ENCODE data around the gene MX1. TPM values are rescaled to one million over a fixed set of nuclear protein-coding genes. Genes with fewer than 3 reads are reported as not detected.

Gene MX1
- total and polyA plus RNA-seq, 8 donors, result 4.9 to 21.4 (median 11.2) TPM

DNA sequence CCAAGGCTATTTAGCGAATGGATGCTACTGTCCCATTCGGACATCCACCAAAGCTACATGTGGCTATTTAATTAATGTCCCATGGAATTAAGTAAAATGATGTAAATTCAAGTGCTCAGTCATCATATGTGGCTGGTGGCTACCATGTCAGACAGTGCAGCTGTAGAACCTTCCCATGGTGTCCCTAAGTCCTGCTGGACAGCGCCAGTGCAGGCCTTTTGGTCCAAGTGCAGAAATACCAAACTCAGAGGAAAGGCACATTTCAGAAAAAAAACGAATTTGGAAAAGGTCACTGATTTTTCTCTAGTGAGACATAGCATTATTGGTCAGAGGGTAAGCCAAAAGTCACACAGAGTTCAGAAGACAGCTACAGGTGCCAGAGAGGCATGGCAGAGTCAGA is 64.3 kb downstream of the MX1 start:
- FAIRE-seq (no peak), ATAC-seq (no peak), DNase-seq (no peak)
- H3K27me3 ChIP-seq, result no peaks in the 10 kb centered on the region
- H3K27ac ChIP-seq, result peak overlapping the region; percentile 23 to 49 (median 37)
- 69 to 79% methylated on average over 4 of the region's 4 CpGs for WGBS, 2 donors
- TF ChIP-seq, protein P1, sequence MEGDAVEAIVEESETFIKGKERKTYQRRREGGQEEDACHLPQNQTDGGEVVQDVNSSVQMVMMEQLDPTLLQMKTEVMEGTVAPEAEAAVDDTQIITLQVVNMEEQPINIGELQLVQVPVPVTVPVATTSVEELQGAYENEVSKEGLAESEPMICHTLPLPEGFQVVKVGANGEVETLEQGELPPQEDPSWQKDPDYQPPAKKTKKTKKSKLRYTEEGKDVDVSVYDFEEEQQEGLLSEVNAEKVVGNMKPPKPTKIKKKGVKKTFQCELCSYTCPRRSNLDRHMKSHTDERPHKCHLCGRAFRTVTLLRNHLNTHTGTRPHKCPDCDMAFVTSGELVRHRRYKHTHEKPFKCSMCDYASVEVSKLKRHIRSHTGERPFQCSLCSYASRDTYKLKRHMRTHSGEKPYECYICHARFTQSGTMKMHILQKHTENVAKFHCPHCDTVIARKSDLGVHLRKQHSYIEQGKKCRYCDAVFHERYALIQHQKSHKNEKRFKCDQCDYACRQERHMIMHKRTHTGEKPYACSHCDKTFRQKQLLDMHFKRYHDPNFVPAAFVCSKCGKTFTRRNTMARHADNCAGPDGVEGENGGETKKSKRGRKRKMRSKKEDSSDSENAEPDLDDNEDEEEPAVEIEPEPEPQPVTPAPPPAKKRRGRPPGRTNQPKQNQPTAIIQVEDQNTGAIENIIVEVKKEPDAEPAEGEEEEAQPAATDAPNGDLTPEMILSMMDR (IDR thresholded peaks at IDR 0.05), result no peak
- H3K36me3 ChIP-seq, result peaks cover 3 to 54% (median 26%) of the 10 kb centered on the region in 3 donors
- H3K9me3 ChIP-seq, result no peaks in the 10 kb centered on the region
- intact Hi-C loops (cut with DNase I), result no loop called here
- H3K4me3 ChIP-seq, result no peak overlapping the region
- H3K4me1 ChIP-seq, result peaks cover 20 to 43% (median 27%) of the 10 kb centered on the region in 3 donors

DNA sequence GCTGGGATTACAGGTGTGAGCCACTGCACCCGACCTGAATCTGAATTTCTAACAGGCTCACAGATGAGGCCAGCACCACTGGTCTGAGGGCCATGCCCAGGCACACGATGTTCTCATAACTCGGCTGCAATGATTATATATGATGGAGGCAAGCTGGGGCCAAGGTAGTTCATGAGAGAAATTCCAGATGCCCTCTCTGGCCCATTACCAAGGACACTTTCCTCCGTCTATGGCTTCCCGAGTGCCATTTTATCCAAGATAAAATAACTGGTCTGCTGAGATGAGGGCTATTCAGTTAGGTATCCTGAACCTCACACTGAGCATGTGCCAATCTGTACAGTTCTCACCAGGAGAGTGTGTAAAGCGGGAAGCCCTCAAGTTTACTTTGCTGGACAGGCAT is 65.4 kb downstream of the MX1 start:
- intact Hi-C loops (cut with DNase I), result no loop called here
- TF ChIP-seq, protein P1 (IDR thresholded peaks at IDR 0.05), result no peak
- peak; percentile 79 to 91 (median 85) for ATAC-seq
- Histone ChIP-seq H3K27me3 (no peaks in the 10 kb centered on the region), H3K27ac (peak overlapping the region; percentile 23 to 63 (median 41)), H3K9me3 (no peaks in the 10 kb centered on the region), H3K4me1 (peaks cover 11 to 42% (median 30%) of the 10 kb centered on the region in 3 donors), H3K4me3 (no peak overlapping the region), H3K36me3 (peaks cover 3 to 54% (median 26%) of the 10 kb centered on the region in 3 donors)
- 19 to 27% methylated on average over 6 of the region's 6 CpGs for WGBS, 2 donors
- peak in 5 of 6 donors; percentile 78 to 92 (median 87) for DNase-seq
- no peak for FAIRE-seq

DNA sequence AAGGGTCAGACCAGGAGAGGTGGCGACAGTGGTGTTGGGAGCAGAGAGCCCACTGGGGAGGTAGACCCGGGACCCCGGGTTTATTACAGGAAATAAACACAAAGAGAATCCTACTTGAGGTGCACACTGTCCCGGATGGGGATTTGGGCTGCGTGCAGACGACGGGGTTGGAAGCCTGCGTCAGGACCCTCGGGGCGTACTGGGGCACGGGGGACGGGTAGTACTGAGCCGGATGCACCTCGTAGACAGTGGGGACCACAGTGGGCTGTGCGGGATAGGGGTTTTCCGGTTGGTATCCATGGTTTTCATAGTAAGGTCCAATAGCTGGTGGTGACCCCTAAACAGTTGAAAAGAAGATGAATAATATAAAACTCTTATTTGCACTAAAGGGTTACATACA is 68.2 kb downstream of the MX1 start:
- intact Hi-C loops (cut with DNase I), result no loop called here
- Histone ChIP-seq H3K27ac (no peak overlapping the region), H3K4me1 (peaks cover 30 to 51% (median 47%) of the 10 kb centered on the region in 3 donors), H3K36me3 (peaks cover 1 to 29% (median 8%) of the 10 kb centered on the region in 3 donors), H3K27me3 (no peaks in the 10 kb centered on the region), H3K4me3 (no peak overlapping the region), H3K9me3 (no peaks in the 10 kb centered on the region)
- FAIRE-seq (no peak), ATAC-seq (no peak), DNase-seq (no peak)
- 95 to 96% methylated on average over 16 of the region's 16 CpGs for WGBS, 2 donors
- TF ChIP-seq, protein P1 (IDR thresholded peaks at IDR 0.05), result no peak

DNA sequence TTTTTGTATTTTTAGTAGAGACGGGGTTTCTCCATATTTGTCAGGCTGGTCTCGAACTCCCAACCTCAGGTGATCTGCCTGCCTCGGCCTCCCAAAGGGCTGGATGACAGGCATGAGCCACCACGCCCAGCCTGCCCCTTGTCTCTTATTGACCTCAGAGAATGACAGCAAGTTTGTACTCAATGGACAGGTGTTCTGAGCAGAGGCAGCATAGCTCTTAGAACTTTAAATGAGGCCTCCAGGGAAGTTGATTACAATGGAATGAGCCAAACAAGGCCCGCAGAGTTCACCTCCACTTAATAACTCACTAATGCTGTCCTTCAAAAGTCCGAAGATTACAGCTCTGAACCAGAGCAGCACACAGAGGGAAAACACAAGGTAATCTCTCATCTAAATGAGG is 71.0 kb downstream of the MX1 start:
- no peaks in the 10 kb centered on the region for H3K27me3 ChIP-seq
- H3K4me3 ChIP-seq, result no peak overlapping the region
- no peak for FAIRE-seq
- peaks cover 45 to 66% (median 66%) of the 10 kb centered on the region in 3 donors for H3K4me1 ChIP-seq
- intact Hi-C loops (cut with DNase I), result no loop called here
- H3K36me3 ChIP-seq, result peaks cover 0 to 26% (median 5%) of the 10 kb centered on the region in 3 donors
- no peaks in the 10 kb centered on the region for H3K9me3 ChIP-seq
- peak overlapping the region in 3 of 4 donors; percentile 10 to 95 (median 84) for H3K27ac ChIP-seq
- WGBS, 2 donors, result 39 to 45% methylated on average over 6 of the region's 6 CpGs
- TF ChIP-seq, protein P1 (IDR thresholded peaks at IDR 0.05), result no peak
- peak; percentile 7 to 38 (median 15) for ATAC-seq
- peak in 1 of 6 donors; percentile 40 for DNase-seq

DNA sequence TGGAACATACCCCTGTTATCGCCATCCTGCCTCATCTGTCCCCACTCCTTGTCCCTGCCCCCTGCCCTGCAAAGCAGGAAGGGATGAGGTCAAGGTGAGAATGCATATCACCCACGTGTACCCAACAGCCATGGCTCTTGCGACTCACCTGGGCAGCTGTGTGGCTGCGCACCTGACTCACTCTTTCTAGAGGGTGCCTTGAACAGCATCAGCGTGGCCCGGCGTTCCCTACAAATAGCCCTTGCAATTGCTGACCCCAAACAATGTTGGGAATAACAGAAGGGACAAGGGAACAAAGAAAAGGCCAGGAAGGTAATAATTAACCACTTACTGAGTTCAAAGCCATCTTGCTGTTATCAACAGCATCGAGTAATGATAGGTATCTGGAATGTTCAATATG is 71.7 kb downstream of the MX1 start:
- peaks cover 53 to 68% (median 66%) of the 10 kb centered on the region in 3 donors for H3K4me1 ChIP-seq
- 42 to 46% methylated on average over 8 of the region's 8 CpGs for WGBS, 2 donors
- DNase-seq, result peak in 2 of 6 donors; percentile 28 to 37

More for the DNA sequence above, 71.7 kb downstream of the MX1 start:
- no peak overlapping the region for H3K4me3 ChIP-seq
- TF ChIP-seq, protein P1 (IDR thresholded peaks at IDR 0.05), result no peak
- FAIRE-seq, result no peak
- peak overlapping the region; percentile 10 to 95 (median 65) for H3K27ac ChIP-seq
- intact Hi-C loops (cut with DNase I), result no loop called here
- H3K27me3 ChIP-seq, result no peaks in the 10 kb centered on the region
- ATAC-seq, result peak in 1 of 4 donors; percentile 1
- peaks cover 0 to 25% (median 5%) of the 10 kb centered on the region in 3 donors for H3K36me3 ChIP-seq
- no peaks in the 10 kb centered on the region for H3K9me3 ChIP-seq
